GM12872 (cell line): ENCODE measurements around the gene MRPS35.

ENCODE experiments used
- TF ChIP-seq, protein P1 (sequence below): IDR thresholded peaks from 3 replicates; pipeline ENCODE4 v1.5.1; 2011; ENCODE audit warnings: low read depth, mild to moderate bottlenecking, low read length, moderate library complexity; ENCODE audit not compliant: insufficient read depth

The MRPS35 gene

DNA sequence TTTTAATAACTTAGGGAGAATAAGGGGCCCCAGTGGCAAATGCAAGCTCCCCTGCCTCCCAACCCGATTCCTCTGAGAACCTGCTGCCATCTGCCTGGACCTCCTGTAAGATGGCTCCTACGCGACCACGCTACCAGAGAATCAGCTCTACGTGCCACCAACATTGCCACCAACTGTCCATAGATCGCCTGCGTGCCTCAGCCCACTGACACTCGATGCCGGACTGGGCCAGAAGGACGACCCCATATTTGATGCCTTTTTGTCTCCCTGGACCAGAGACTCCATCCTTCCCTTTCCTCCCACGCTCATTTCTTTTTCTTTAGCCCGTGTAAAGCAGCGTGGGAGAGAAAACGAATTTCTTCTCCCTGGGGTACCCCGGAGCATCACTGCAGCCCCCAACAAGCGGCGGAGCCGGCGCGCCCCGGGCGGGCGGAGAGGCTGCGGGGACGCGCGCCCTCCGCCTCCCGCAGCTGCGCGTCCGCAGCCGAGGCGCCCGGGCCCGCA lies 68.8 kb downstream of the MRPS35 start:
- TF ChIP-seq, protein P1, sequence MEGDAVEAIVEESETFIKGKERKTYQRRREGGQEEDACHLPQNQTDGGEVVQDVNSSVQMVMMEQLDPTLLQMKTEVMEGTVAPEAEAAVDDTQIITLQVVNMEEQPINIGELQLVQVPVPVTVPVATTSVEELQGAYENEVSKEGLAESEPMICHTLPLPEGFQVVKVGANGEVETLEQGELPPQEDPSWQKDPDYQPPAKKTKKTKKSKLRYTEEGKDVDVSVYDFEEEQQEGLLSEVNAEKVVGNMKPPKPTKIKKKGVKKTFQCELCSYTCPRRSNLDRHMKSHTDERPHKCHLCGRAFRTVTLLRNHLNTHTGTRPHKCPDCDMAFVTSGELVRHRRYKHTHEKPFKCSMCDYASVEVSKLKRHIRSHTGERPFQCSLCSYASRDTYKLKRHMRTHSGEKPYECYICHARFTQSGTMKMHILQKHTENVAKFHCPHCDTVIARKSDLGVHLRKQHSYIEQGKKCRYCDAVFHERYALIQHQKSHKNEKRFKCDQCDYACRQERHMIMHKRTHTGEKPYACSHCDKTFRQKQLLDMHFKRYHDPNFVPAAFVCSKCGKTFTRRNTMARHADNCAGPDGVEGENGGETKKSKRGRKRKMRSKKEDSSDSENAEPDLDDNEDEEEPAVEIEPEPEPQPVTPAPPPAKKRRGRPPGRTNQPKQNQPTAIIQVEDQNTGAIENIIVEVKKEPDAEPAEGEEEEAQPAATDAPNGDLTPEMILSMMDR, result no peak

DNA sequence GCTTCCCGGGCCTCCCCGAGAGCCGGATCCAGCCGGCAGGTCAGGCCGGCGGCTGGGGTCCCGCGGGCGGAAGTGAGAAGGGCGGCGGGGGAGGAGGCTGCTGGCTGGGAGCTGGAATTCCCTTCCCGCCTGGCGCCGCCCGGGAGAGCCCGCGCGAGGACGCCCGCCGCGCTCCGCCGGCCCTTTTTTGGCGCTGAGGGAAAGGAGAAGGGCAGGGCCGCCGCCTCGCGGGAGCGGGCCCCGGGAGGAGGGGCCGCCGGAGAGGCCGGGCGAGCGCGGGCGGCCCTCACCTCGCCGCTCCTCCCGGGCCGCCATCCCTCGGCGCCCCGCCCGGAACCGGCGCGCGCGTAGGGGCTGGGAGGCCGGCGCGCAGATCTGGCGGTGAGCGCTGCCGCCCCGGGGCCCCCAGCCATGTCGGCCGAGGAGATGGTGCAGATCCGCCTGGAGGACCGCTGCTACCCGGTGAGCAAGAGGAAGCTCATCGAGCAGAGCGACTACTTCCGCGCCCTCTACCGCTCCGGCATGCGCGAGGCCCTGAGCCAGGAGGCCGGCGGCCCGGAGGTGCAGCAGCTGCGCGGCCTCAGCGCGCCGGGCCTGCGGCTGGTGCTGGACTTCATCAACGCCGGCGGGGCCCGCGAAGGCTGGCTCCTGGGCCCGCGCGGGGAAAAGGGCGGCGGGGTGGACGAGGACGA lies 69.4 kb downstream of the MRPS35 start, which contains the start of the genes KLHL42 and MANSC4:
Gene KLHL42 (plus strand): TSS at position 314 of the 692 bp plus-strand sequence. CDS start 98 bp downstream, at position 412.
Gene MANSC4 (minus strand): TSS at position 317 of the 692 bp plus-strand sequence. CDS start 8,960 bp downstream, outside the sequence.
- TF ChIP-seq, protein P1, result no peak

DNA sequence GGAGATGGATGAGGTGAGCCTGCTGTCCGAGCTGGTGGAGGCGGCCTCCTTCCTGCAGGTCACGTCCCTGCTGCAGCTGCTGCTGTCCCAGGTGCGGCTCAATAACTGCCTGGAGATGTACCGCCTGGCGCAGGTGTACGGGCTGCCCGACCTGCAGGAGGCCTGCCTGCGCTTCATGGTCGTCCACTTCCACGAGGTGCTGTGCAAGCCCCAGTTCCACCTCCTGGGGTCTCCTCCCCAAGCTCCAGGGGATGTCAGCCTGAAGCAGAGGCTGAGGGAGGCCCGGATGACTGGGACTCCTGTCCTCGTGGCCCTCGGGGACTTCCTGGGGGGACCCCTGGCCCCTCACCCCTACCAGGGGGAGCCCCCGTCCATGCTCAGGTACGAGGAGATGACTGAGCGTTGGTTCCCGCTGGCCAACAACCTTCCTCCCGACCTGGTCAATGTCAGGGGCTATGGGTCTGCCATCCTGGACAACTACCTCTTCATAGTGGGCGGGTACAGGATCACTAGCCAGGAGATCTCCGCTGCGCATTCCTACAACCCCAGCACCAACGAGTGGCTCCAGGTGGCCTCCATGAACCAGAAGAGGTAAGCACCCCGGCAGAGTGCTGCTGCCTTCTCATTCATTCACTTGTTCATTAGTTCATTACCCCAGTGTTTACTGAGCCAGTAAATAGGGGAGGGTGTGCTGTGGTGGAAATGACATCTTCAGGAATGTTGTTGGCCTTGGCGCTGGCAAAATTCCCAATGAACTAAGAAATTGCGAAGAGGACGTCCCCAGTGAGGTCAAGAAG lies 70.2 kb downstream of the MRPS35 start:
- TF ChIP-seq, protein P1, result no peak

DNA sequence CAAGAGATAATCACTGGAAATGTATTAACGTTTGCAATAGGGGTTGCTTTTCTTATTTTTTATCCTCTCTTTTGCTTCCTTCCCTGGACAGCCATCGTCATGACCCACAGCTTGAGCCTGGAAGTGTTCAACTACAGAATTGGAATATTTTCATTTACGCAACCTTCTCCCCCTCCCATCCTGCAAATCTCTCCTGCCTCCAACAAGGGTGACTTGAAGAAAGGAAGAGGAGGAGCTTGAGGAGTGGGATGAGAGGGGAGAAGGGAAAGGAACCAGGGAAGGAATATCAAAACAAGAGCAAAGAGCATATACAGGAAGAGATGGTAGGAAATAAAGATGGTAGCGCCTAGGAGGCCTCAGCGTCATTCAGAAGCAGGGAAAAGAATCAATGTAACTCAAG lies 71.0 kb downstream of the MRPS35 start:
- TF ChIP-seq, protein P1, result no peak

DNA sequence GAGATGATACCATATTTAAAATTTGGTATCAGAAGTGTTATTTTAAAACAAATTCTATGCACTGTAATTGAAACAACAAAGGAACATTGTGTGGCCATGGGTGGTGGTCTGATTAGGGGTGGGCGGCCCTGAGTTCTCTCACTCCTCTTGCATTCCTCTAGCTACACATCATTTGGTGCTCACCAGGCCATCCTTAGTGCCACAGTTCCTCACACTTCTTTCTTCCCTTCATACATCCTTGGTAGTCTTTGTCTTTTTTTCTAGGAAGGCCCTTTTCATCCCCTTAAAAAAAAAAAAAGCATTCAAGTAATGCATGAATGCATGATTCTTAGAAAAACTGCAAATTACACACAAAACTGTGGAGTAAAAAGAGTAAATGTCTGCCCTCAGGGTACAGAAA lies 71.8 kb downstream of the MRPS35 start:
- TF ChIP-seq, protein P1, result no peak

DNA sequence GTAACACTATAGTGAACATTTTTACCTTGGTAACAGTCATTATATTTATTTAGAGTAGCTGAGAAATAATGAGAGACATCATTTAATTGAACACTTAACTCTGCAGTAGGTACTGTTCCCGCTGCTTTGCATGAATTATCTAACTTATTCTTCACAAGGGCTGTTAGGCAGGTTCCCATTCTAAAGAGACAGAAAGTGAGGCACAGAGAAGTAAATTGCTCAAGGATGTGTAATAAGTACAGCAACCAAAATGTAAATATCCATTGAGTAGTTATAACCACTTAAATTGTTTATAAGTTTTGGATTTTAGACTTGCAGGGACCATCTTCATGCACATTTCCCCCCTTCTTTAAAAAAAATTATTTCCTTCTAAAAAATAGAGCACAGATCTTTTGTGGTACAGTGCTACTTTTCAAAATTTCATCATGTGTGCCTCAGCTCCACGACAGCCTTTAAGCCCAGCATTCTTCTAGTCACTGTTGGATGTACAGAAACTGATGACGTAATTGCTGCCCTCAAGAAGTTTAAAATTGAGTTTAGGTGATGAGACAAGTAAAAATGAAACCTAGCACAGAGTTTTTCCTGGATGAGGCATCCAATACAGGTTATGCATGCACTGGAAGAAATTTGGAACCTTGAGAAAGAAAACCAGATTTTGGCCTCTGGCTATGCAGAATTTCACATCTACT lies 75.4 kb downstream of the MRPS35 start:
- TF ChIP-seq, protein P1, result no peak

DNA sequence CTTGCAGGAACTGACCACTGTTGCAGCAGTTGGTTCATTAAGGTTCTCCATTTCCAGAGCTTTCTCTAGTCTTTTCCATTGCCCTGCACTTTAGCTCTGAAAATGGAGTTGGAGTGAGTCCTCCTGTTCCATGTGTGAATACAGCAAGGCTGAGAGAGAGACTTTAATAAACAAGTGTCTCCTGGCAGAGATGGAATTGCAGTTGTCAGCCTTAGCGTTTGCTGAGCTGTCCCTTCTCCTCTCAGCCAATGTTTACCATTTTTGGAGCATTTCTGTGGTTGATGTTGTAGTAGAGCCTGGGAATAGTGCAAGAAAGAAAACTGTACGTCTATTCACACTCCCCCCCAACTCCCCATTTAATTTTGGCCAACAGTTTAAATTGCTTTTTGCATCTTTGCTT lies 76.9 kb downstream of the MRPS35 start:
- TF ChIP-seq, protein P1, result no peak
